ENCODE measurements around the gene MEIOB.

MEIOB gene

DNA sequence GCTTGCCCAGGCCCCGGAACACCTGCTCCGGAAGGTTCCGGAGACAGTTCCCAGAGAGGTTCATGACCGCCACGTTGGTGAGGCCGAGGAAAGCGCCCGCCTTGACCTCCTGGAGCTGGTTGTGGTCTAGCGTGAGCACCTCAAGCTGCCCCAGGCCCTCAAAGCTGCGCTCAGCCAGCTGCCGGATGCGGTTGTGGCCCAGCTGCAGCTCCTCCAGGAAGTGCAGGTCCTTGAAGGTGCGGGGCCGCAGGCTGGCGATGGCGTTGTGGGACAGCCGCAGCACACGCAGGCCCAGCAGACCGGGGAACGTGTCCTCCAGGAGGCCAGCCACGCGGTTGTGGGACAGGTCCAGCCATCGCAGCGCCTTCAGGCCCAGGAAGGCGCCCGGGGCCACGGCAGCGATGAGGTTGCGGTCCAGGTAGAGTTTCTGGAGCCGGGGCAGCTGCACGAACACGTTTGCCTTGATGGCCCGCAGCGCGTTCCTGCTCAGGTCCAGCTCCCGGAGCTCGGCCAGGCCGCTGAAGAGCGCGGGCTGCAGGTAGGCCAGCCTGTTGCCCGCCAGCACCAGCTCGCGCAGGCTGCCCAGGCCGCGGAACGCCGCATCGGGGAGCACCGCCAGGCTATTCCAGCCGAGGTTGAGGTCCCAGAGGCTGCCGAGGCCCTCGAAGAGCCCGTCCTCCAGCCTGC, 80.6 kb downstream of the MEIOB start:
- TF ChIP-seq GATA1 (IDR thresholded peaks at IDR 0.05; ENCODE audit: low read depth, low read length) (no peak), POLR2A (IDR thresholded peaks at IDR 0.05; ENCODE audit: low read length) (no peak)
- DNase-seq: no peak

DNA sequence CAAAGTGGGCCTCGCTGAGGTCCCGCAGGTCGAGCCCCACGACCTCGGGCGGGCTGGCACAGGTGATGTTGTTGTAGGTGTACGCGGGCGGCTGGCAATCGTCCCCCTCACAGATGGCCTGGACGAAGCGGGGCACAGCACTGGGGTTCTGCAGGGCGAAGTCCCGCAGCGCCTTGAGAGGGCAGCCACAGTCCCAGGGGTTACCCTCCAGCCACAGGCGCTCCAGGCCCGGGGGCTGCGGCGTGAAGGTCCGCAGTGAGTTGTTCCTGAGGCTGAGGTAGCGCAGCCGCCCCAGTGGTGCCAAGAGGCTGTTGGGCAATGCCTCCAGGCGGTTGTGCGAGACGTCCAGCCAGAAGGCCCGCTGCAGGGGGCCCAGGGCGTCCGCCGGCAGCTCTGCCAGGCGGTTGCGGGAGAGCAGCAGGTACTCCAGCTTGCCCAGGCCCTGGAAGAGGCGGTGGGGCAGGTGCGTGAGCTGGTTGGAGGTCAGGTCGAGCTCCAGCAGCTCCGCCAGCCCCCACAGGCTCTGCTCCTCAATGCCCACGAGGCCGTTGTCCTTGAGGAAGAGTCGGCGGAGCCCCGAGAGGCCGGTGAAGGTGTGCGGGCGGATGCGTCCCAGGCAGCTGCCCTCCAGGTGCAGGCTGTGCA, 81.2 kb downstream of the MEIOB start:
- no peak for DNase-seq
- TF ChIP-seq GATA1 (IDR thresholded peaks at IDR 0.05; ENCODE audit: low read depth, low read length) (no peak), POLR2A (IDR thresholded peaks at IDR 0.05; ENCODE audit: low read length) (no peak)

DNA sequence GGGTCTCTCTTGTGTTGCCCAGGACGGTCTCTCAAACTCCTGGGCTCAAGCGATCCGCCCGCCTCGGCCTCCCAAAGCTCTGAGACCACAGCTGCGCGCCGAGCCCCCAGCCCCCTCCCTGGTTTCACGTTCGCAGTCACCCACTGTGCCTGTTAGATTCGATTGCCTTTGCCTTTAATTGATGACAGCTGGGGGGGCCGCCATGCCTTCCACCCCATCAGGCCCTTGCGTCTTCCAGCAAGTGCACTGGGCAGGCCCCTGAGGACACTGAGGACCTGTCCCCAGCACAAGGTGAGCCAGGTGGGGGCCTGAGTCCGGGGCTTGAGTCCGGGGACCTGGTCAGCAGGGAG, 81.7 kb downstream of the MEIOB start:
- no peak for DNase-seq
- TF ChIP-seq POLR2A (IDR thresholded peaks at IDR 0.05; ENCODE audit: low read length): no peak
- TF ChIP-seq GATA1 (IDR thresholded peaks at IDR 0.05; ENCODE audit: low read depth, low read length): no peak

GRCh38 chr16:1789643-1790045, 82.3 kb downstream of the MEIOB start:
- TF ChIP-seq GATA1 (IDR thresholded peaks at IDR 0.05; ENCODE audit: low read depth, low read length) (no peak), POLR2A (IDR thresholded peaks at IDR 0.05; ENCODE audit: low read length) (no peak)
- no peak for DNase-seq

GRCh38 chr16:1788708-1789100, 83.3 kb downstream of the MEIOB start:
- TF ChIP-seq GATA1 (IDR thresholded peaks at IDR 0.05; ENCODE audit: low read depth, low read length): no peak
- no peak for TF ChIP-seq POLR2A (IDR thresholded peaks at IDR 0.05; ENCODE audit: low read length)
- no peak for DNase-seq

DNA sequence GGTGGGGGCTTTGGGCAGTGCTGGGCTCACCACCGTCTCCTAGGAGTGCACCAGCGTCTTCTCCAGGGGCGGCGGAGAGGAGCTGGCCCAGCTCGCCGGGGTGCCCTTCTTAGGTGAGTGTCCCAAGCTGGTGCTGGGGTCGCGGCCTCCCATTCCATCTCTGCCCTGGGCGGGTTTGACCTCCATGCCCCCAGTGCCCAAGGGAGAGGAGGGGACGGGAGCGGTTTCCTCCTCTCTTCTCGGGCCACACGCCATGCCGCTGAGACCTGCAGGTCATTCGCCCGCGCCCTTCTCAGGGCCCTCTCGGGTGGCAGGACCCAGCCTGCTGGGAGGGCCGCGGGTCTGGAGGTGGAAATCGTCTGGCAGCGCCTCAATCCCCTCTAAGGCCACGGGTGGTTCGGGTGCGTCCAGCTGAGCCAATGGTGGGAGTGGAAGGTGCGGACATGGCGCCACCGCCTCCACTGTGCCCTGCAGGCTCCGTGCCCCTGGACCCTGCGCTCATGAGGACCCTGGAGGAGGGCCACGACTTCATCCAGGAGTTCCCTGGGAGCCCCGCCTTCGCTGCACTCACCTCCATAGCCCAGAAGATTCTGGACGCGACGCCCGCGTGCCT, 83.8 kb downstream of the MEIOB start:
- no peak for DNase-seq
- no peak for TF ChIP-seq GATA1 (IDR thresholded peaks at IDR 0.05; ENCODE audit: low read depth, low read length)
- TF ChIP-seq POLR2A (IDR thresholded peaks at IDR 0.05; ENCODE audit: low read length): no peak

- no peak for DNase-seq
- TF ChIP-seq GATA1 (IDR thresholded peaks at IDR 0.05; ENCODE audit: low read depth, low read length) (no peak), POLR2A (IDR thresholded peaks at IDR 0.05; ENCODE audit: low read length) (no peak)
Measured at GRCh38 chr16:1787322-1788094, 84.5 kb downstream of the MEIOB start.

DNA sequence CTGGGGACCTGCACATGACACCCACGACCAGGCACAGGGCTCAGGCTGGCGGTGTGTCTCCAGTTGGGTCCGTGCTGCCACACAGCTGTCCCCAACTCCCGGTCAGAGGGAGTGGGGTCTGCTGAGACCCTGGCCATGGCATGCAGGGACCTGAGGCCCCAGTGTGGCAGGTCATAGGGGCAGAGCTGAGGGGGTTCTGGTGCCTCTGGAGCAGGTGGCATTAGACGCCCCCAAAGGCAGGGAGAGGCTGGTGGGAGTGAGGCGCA, 85.0 kb downstream of the MEIOB start:
- DNase-seq: no peak
- TF ChIP-seq GATA1 (IDR thresholded peaks at IDR 0.05; ENCODE audit: low read depth, low read length): no peak
- no peak for TF ChIP-seq POLR2A (IDR thresholded peaks at IDR 0.05; ENCODE audit: low read length)

- no peak for DNase-seq
- TF ChIP-seq GATA1 (IDR thresholded peaks at IDR 0.05; ENCODE audit: low read depth, low read length) (no peak), POLR2A (IDR thresholded peaks at IDR 0.05; ENCODE audit: low read length) (no peak)
Measured at GRCh38 chr16:1786242-1787055, 85.5 kb downstream of the MEIOB start.

DNA sequence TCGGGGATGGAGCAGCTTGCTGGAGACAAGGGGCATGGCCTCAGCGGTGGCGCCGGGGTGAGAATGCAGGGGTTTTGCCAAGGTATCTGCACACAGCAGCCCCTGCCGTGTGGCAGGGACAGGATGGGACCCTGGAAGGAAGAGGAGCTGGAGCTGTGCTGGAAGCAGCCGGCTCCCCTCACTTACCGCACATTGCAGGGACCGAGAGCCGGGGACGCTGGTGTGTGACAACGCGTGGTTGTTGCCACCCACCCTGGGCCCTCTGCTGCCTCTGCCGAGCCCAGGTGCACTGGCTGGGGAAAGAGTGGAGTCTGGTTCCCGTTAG, 86.2 kb downstream of the MEIOB start:
- DNase-seq: no peak
- no peak for TF ChIP-seq POLR2A (IDR thresholded peaks at IDR 0.05; ENCODE audit: low read length)
- TF ChIP-seq GATA1 (IDR thresholded peaks at IDR 0.05; ENCODE audit: low read depth, low read length): no peak

DNA sequence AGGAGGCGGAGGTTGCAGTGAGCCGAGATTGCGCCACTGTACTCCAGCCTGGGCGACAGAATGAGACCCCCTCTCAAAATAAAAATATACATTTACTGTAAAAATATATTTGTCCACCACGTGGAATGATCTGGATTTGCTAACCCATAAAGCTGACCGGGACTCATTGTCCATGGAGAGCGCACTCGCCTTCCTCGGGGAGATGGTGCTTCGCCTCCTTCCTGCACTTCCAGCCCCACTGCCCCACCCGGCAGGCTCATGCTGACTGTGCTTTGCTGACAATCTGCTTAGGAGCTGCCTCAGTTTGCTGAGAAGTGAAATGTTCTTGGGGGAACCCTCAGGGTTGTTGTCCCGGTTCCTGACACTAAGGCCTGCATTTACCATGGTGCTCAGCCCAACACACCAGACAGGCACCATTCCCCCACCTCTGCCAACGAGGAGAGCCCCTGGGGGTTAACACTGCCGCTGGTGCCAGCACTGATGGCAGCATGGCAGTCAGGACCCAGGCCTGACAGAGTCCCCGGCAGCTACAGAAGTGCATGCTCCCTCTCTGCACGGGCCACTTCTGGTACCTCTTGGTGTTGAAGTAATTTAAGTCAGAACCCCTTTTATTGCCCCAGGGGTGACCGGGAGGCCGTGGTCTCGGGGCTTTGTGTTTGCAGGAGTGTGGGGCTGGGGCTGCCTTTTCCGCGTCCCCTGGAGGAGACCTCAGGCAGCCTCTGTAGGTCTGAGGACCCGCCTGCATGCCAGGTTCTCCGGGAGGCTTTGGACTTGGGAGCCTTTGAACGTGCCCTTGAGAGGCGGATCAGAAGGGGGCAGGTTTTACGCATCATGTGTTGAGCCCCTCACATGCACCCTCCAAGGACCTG, 86.8 kb downstream of the MEIOB start:
- no peak for DNase-seq
- TF ChIP-seq GATA1 (IDR thresholded peaks at IDR 0.05; ENCODE audit: low read depth, low read length) (no peak), POLR2A (IDR thresholded peaks at IDR 0.05; ENCODE audit: low read length) (no peak)

Data from erythroblast (primary cell).